SK-N-MC (cell line): Measurements from ENCODE around the gene FLT3LG.
"Not testable (repeated sequence)": the region's sequence is repeated elsewhere in the genome, so short reads cannot be mapped to it uniquely, and the experiment has no call there.

Experiments
- DNase-seq: peaks from one replicate; pipeline ENCODE4 v3.0.0-alpha.2; 2011; ENCODE audit warnings: low read depth, low spot score
- H3K27ac ChIP-seq: fragments of 200-600 bp; sonication (generic); 2 replicates; pipeline ENCODE4 v1.5.1; 2016; ENCODE audit warnings: mixed run types
- H3K36me3 ChIP-seq: fragments of 200-600 bp; sonication (generic); 2 replicates; pipeline ENCODE4 v1.6.1; 2017; ENCODE audit warnings: antibody characterized with exemption, low read length, mixed read lengths; ENCODE audit not compliant: insufficient read depth
- H3K4me3 ChIP-seq: fragments of 200-600 bp; sonication (generic); 2 replicates; pipeline ENCODE4 v1.5.1; 2016
- H3K9ac ChIP-seq: fragments of 200-600 bp; sonication (generic); 2 replicates; pipeline ENCODE4 v1.8.0; 2017; ENCODE audit warnings: mixed run types, mixed read lengths; ENCODE audit not compliant: insufficient read length
- H3K9me3 ChIP-seq: fragments of 200-600 bp; sonication (generic); 2 replicates; pipeline ENCODE4 v1.6.1; 2017; ENCODE audit warnings: low read depth, mild to moderate bottlenecking, antibody characterized with exemption, low read length, moderate library complexity, mixed read lengths
- EZH2 ChIP-seq: fragments of 200-600 bp; sonication (generic); IDR thresholded peaks from one replicate; pipeline ENCODE4 v1.6.1; 2017; ENCODE audit warnings: antibody characterized with exemption
- FOXP2 ChIP-seq: optimal IDR thresholded peaks from 2 replicates; pipeline ENCODE3; 2011; ENCODE audit warnings: mild to moderate bottlenecking, moderate library complexity; ENCODE audit not compliant: insufficient read depth; ENCODE audit errors: extremely low read length, control extremely low read depth
- POLR2AphosphoS5 ChIP-seq: IDR thresholded peaks from 2 replicates; pipeline ENCODE4 v1.6.1; 2012; ENCODE audit warnings: mild to moderate bottlenecking, low read depth, low read length, borderline replicate concordance

The FLT3LG gene

GRCh38 chr19:49443366-49444099 lies 30.5 kb upstream of the FLT3LG start:
- TF ChIP-seq POLR2AphosphoS5 (no peak), FOXP2 (peak; percentile 18)
- Histone ChIP-seq H3K9me3 (no peaks in the 10 kb centered on the region), H3K36me3 (peaks cover 9% of the 10 kb centered on the region), H3K4me3 (peak overlapping the region; percentile 99), H3K27ac (peak overlapping the region; percentile 85), H3K9ac (peak overlapping the region; percentile 78)
- DNase-seq, result peak; percentile 87

- peak overlapping the region; percentile 99 for H3K4me3 ChIP-seq
These were observed 29.8 kb upstream of the FLT3LG start for GRCh38 chr19:49444100-49444700.

GRCh38 chr19:49445997-49446396 lies 28.0 kb upstream of the FLT3LG start:
- no peak for TF ChIP-seq POLR2AphosphoS5
- no peak for TF ChIP-seq FOXP2
- no peak for TF ChIP-seq EZH2
- peak overlapping the region; percentile 42; the same call in 1 of the 2 replicates for H3K27ac ChIP-seq
- peaks cover 26% of the 10 kb centered on the region for H3K36me3 ChIP-seq
- no peak for DNase-seq
- no peaks in the 10 kb centered on the region for H3K9me3 ChIP-seq
- H3K9ac ChIP-seq, result no peak overlapping the region
- no peak overlapping the region for H3K4me3 ChIP-seq

More at GRCh38 chr19:49444100-49444700, 29.8 kb upstream of the FLT3LG start:
- H3K9ac ChIP-seq, H3K9me3 ChIP-seq, DNase-seq: not testable (repeated sequence)
- H3K36me3 ChIP-seq, result peaks cover 15% of the 10 kb centered on the region
- H3K27ac ChIP-seq, result 0 out of 2 replicates have a peak overlapping the region, but pooled peaks have one; percentile 71

- TF ChIP-seq FOXP2 (no peak), POLR2AphosphoS5 (peak; percentile 53), EZH2 (no peak)
- DNase-seq, result peak; percentile 70
- peaks cover 26% of the 10 kb centered on the region for H3K36me3 ChIP-seq
- peak overlapping the region; percentile 72 for H3K4me3 ChIP-seq
- peak overlapping the region; percentile 60 for H3K27ac ChIP-seq
- H3K9me3 ChIP-seq, result no peaks in the 10 kb centered on the region
- H3K9ac ChIP-seq, result no peak overlapping the region
These were observed 26.3 kb upstream of the FLT3LG start for GRCh38 chr19:49447485-49448431.

GRCh38 chr19:49448432-49448786 lies 25.6 kb upstream of the FLT3LG start:
- Histone ChIP-seq H3K4me3 (no peak overlapping the region; the same call in 1 of the 2 replicates), H3K27ac (peak overlapping the region; percentile 60), H3K9ac (no peak overlapping the region), H3K36me3 (peaks cover 26% of the 10 kb centered on the region), H3K9me3 (no peaks in the 10 kb centered on the region)
- DNase-seq, result no peak
- no peak for TF ChIP-seq FOXP2
- no peak for TF ChIP-seq POLR2AphosphoS5
- TF ChIP-seq EZH2, result no peak

- Histone ChIP-seq H3K4me3 (peak overlapping the region; percentile 96), H3K27ac (peak overlapping the region; percentile 26; the same call in 1 of the 2 replicates), H3K9ac (peak overlapping the region; percentile 95), H3K9me3 (no peaks in the 10 kb centered on the region), H3K36me3 (peaks cover 26% of the 10 kb centered on the region)
- TF ChIP-seq EZH2 (no peak), FOXP2 (no peak), POLR2AphosphoS5 (no peak)
- no peak for DNase-seq
These were observed 23.6 kb upstream of the FLT3LG start for GRCh38 chr19:49450405-49450804.

GRCh38 chr19:49451430-49452181 lies 22.4 kb upstream of the FLT3LG start, which contains the start of gene PIH1D1:
Gene PIH1D1, minus strand, starts transcription at chr19:49451814. Its CDS starts 240 bp downstream, at chr19:49451574.
- peaks cover 24% of the 10 kb centered on the region for H3K36me3 ChIP-seq
- peak; percentile 99 for DNase-seq
- TF ChIP-seq POLR2AphosphoS5 (peak; percentile 90), EZH2 (no peak), FOXP2 (peak; percentile 100)

More at GRCh38 chr19:49451430-49452181, 22.4 kb upstream of the FLT3LG start, which contains the start of gene PIH1D1:
- Histone ChIP-seq H3K27ac (peak within 1 kb of the TSS; percentile 99), H3K9me3 (no peaks in the 10 kb centered on the region), H3K9ac (peak within 1 kb of the TSS; percentile 99), H3K4me3 (peak within 1 kb of the TSS; percentile 96)
